ENCODE data around the gene SEC31B. TPM values are rescaled to one million over a fixed set of nuclear protein-coding genes. Genes with fewer than 3 reads are reported as not detected.

The SEC31B gene
- total RNA-seq, 4 donors from 2014 or later: 2.8 to 5.2 (median 4.1) TPM

GRCh38 chr10:100534726-100535125 lies 15.1 kb upstream of the SEC31B start:
- intact Hi-C loops (cut with DNase I): loop anchor here (5.0 kb wide), 1 partner anchor 378 kb away; the partner anchor contains the start of gene SLF2
- no peak for DNase-seq (ENCODE audit: extremely low spot score)
- 93% methylated on average over 2 of the region's 2 CpGs for WGBS
- no peaks in the 10 kb centered on the region for H3K9me3 ChIP-seq
- no peak overlapping the region for H3K4me3 ChIP-seq
- H3K27me3 ChIP-seq: no peaks in the 10 kb centered on the region
- H3K27ac ChIP-seq (replicated peaks in 1 of 4): no peak overlapping the region
- peaks cover 9 to 49% (median 42%) of the 10 kb centered on the region in 4 donors for H3K4me1 ChIP-seq
- H3K36me3 ChIP-seq: peaks cover 7 to 23% (median 15%) of the 10 kb centered on the region in 4 donors
- TF ChIP-seq CTCF (IDR thresholded peaks at IDR 0.05) (no peak), EP300 (IDR thresholded peaks at IDR 0.05) (no peak), POLR2A (IDR thresholded peaks at IDR 0.05; ENCODE audit: low read depth) (no peak), POLR2AphosphoS5 (IDR thresholded peaks at IDR 0.05) (no peak)

- Histone ChIP-seq H3K36me3 (peaks cover under 1 to 12% (median 6%) of the 10 kb centered on the region in 4 donors), H3K4me1 (peaks cover 25 to 49% (median 47%) of the 10 kb centered on the region in 4 donors), H3K27ac (replicated peaks in 1 of 4) (no peak overlapping the region), H3K27me3 (no peaks in the 10 kb centered on the region), H3K9me3 (no peaks in the 10 kb centered on the region), H3K4me3 (no peak overlapping the region)
- intact Hi-C loops (cut with DNase I): no loop called here
- no peak for TF ChIP-seq POLR2A (IDR thresholded peaks at IDR 0.05; ENCODE audit: low read depth)
- no peak for TF ChIP-seq CTCF (IDR thresholded peaks at IDR 0.05)
- TF ChIP-seq EP300 (IDR thresholded peaks at IDR 0.05): no peak
- TF ChIP-seq POLR2AphosphoS5 (IDR thresholded peaks at IDR 0.05): no peak
- no peak for DNase-seq (ENCODE audit: extremely low spot score)
Observed at GRCh38 chr10:100531761-100532160, 12.1 kb upstream of the SEC31B start.

- WGBS: under 1% methylated on average over 31 of the region's 43 CpGs
- DNase-seq (ENCODE audit: extremely low spot score): peak; percentile 98
- Histone ChIP-seq H3K36me3 (peaks cover 20 to 33% (median 25%) of the 10 kb centered on the region in 4 donors), H3K27ac (replicated peaks in 1 of 4) (peak within 1 kb of the TSS; percentile 85 to 91 (median 88)), H3K4me1 (peaks cover 19 to 34% (median 31%) of the 10 kb centered on the region in 4 donors), H3K27me3 (no peaks in the 10 kb centered on the region), H3K4me3 (peak within 1 kb of the TSS; percentile 91 to 96 (median 94)), H3K9me3 (no peaks in the 10 kb centered on the region)
- TF ChIP-seq POLR2AphosphoS5 (IDR thresholded peaks at IDR 0.05) (peak; percentile 87 to 94), POLR2A (IDR thresholded peaks at IDR 0.05; ENCODE audit: low read depth) (no peak), EP300 (IDR thresholded peaks at IDR 0.05) (no peak), CTCF (IDR thresholded peaks at IDR 0.05) (peak in 1 of 3 experiments; percentile 27)
- intact Hi-C loops (cut with DNase I): no loop called here
Observed at GRCh38 chr10:100529475-100530298, 10.0 kb upstream of the SEC31B start, which contains the start of gene NDUFB8. Gene NDUFB8 (minus strand): TSS chr10:100529871. CDS start chr10:100529851, 20 bp downstream.

GRCh38 chr10:100528921-100529474 lies 9.3 kb upstream of the SEC31B start:
- Histone ChIP-seq H3K27me3 (no peaks in the 10 kb centered on the region), H3K9me3 (no peaks in the 10 kb centered on the region), H3K4me1 (peaks cover 19 to 32% (median 31%) of the 10 kb centered on the region in 4 donors), H3K27ac (replicated peaks in 1 of 4) (peak overlapping the region; percentile 85 to 91 (median 88)), H3K4me3 (peak overlapping the region; percentile 91 to 96 (median 94)), H3K36me3 (peaks cover 27 to 39% (median 32%) of the 10 kb centered on the region in 4 donors)
- TF ChIP-seq EP300 (IDR thresholded peaks at IDR 0.05) (no peak), CTCF (IDR thresholded peaks at IDR 0.05) (no peak), POLR2AphosphoS5 (IDR thresholded peaks at IDR 0.05) (no peak), POLR2A (IDR thresholded peaks at IDR 0.05; ENCODE audit: low read depth) (no peak)
- WGBS: 1% methylated on average over 16 of the region's 18 CpGs
- DNase-seq (ENCODE audit: extremely low spot score): no peak
- intact Hi-C loops (cut with DNase I): no loop called here
